ENCODE data around the gene TACO1. TPM values are rescaled to one million over a fixed set of nuclear protein-coding genes. Genes with fewer than 3 reads are reported as not detected.
A peak's percentile ranks its signal among the peaks of the same experiment; 100 is the strongest.

TACO1 gene
- total RNA-seq, 1 donor from 2014 or later = 19.5 TPM

DNA sequence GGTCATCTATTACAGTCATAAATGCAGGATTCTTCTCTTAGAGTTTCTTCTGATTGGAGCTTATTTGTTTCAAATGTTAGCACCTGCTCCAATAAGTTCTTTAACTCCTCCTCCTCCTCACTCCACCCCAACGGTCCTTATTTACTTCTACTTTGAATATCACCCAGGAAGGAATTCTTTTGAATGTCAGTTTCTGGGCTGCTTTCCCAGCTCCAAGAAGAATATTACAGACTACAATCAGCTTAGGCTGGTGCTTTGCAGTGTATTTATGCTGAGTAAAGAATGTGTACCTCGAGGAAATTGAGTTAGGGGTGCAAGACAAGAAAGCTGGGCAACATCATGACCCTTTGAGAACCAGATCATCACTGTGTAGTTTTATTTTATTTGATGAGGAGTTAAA lies 52.4 kb downstream of the TACO1 start:
- Histone ChIP-seq H2AFZ (ENCODE audit: low read depth, low read length) (no peak overlapping the region), H3K36me3 (ENCODE audit: insufficient read depth, low read length) (peaks cover 10% of the 10 kb centered on the region), H3K79me2 (ENCODE audit: insufficient read depth, low read length) (no peaks in the 10 kb centered on the region), H3K9me3 (ENCODE audit: insufficient read depth, low read depth, low read length) (no peaks in the 10 kb centered on the region), H3K9ac (ENCODE audit: low read length) (no peak overlapping the region), H3K4me1 (ENCODE audit: insufficient read depth, low read length) (peaks cover 2% of the 10 kb centered on the region), H3K27me3 (ENCODE audit: insufficient read depth, low read length) (no peaks in the 10 kb centered on the region), H3K4me2 (ENCODE audit: low read length) (no peak overlapping the region), H3K4me3 (ENCODE audit: insufficient read depth, low read depth, low read length) (no peak overlapping the region), H4K20me1 (ENCODE audit: insufficient read depth, low read length) (peaks cover 9% of the 10 kb centered on the region), H3K27ac (ENCODE audit: low read depth, low read length) (no peak overlapping the region)
- no peak overlapping the region for H3K27ac Mint-ChIP-seq (ENCODE audit: unreplicated experiment)
- H3K27me3 Mint-ChIP-seq (ENCODE audit: low read depth, unreplicated experiment) = no peaks in the 10 kb centered on the region
- H3K9me3 Mint-ChIP-seq (ENCODE audit: unreplicated experiment) = no peaks in the 10 kb centered on the region
- no peak overlapping the region for H3K4me3 Mint-ChIP-seq (ENCODE audit: unreplicated experiment)
- FAIRE-seq = no peak
- peaks cover 3% of the 10 kb centered on the region for H3K4me1 Mint-ChIP-seq (ENCODE audit: low read depth, unreplicated experiment)
- TF ChIP-seq EZH2 (IDR thresholded peaks at IDR 0.05; ENCODE audit: insufficient read depth, low read length) (no peak), CTCF (IDR thresholded peaks at IDR 0.05; ENCODE audit: insufficient read depth, low read depth, low read length) (no peak)
- DNase-seq (ENCODE audit: low read depth) = peak; percentile 10
- peaks cover 14% of the 10 kb centered on the region for H3K36me3 Mint-ChIP-seq (ENCODE audit: low read depth, unreplicated experiment)

DNA sequence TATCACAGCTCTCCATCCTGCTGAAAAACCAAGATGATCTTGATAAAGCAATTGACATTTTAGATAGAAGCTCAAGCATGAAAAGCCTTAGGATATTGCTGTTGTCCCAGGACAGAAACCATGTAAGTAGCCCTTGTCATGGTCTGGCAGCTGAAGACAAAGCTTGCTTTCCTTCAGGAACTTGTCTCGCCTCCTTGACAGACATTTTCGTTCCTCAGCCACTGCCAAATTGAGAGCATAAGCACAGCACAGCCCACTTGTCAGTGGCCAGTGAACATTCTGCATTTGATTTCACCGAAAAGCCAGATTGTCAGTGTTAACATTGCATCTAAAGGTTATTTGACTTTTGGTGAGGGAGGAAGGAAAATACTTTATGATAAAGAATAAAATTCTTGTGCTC lies 57.1 kb downstream of the TACO1 start:
- no peak overlapping the region for H3K4me3 ChIP-seq (ENCODE audit: insufficient read depth, low read depth, low read length)
- H3K36me3 ChIP-seq (ENCODE audit: insufficient read depth, low read length) = peaks cover 8% of the 10 kb centered on the region
- no peaks in the 10 kb centered on the region for H3K27me3 Mint-ChIP-seq (ENCODE audit: low read depth, unreplicated experiment)
- no peaks in the 10 kb centered on the region for H3K9me3 Mint-ChIP-seq (ENCODE audit: unreplicated experiment)
- no peaks in the 10 kb centered on the region for H4K20me1 ChIP-seq (ENCODE audit: insufficient read depth, low read length)
- no peak overlapping the region for H3K9ac ChIP-seq (ENCODE audit: low read length)
- no peak for TF ChIP-seq CTCF (IDR thresholded peaks at IDR 0.05; ENCODE audit: insufficient read depth, low read depth, low read length)
- TF ChIP-seq EZH2 (IDR thresholded peaks at IDR 0.05; ENCODE audit: insufficient read depth, low read length) = no peak
- DNase-seq (ENCODE audit: low read depth) (no peak), FAIRE-seq (no peak)
- no peaks in the 10 kb centered on the region for H3K27me3 ChIP-seq (ENCODE audit: insufficient read depth, low read length)
- H3K4me1 ChIP-seq (ENCODE audit: insufficient read depth, low read length) = no peaks in the 10 kb centered on the region
- no peaks in the 10 kb centered on the region for H3K79me2 ChIP-seq (ENCODE audit: insufficient read depth, low read length)
- H2AFZ ChIP-seq (ENCODE audit: low read depth, low read length) = no peak overlapping the region
- no peak overlapping the region for H3K27ac Mint-ChIP-seq (ENCODE audit: unreplicated experiment)
- peaks cover 14% of the 10 kb centered on the region for H3K36me3 Mint-ChIP-seq (ENCODE audit: low read depth, unreplicated experiment)
- no peak overlapping the region for H3K27ac ChIP-seq (ENCODE audit: low read depth, low read length)
- peaks cover 4% of the 10 kb centered on the region for H3K4me1 Mint-ChIP-seq (ENCODE audit: low read depth, unreplicated experiment)
- no peak overlapping the region for H3K4me2 ChIP-seq (ENCODE audit: low read length)
- no peak overlapping the region for H3K4me3 Mint-ChIP-seq (ENCODE audit: unreplicated experiment)
- no peaks in the 10 kb centered on the region for H3K9me3 ChIP-seq (ENCODE audit: insufficient read depth, low read depth, low read length)

Other genes with a start within 250 kb of the TACO1 start
- gene CYB561, start 154.6 kb upstream of the TACO1 start, total RNA-seq = 8.1 and 8.3 TPM in 2 replicates
- gene ACE, start 123.8 kb upstream of the TACO1 start, total RNA-seq = 0.87 and 1.0 TPM in 2 replicates
- gene KCNH6, start 77.5 kb upstream of the TACO1 start, total RNA-seq = not detected in 2 replicates
- gene DCAF7, start 50.4 kb upstream of the TACO1 start, total RNA-seq = 83.9 and 84.2 TPM in 2 replicates
- gene MAP3K3, start 21.5 kb downstream of the TACO1 start, total RNA-seq = 28.3 and 30.5 TPM in 2 replicates
- gene LIMD2, start 99.2 kb downstream of the TACO1 start, total RNA-seq = 54.8 and 55.0 TPM in 2 replicates
- 28.6 and 35.7 TPM in 2 replicates for gene STRADA, start 140.9 kb downstream of the TACO1 start, total RNA-seq
- gene CCDC47, start 172.7 kb downstream of the TACO1 start, total RNA-seq = 92.8 and 95.6 TPM in 2 replicates
- 120 and 125 TPM in 2 replicates for gene DDX42, start 173.3 kb downstream of the TACO1 start, total RNA-seq
- 110 and 116 TPM in 2 replicates for gene PSMC5, start 226.5 kb downstream of the TACO1 start, total RNA-seq
- gene FTSJ3, start 226.8 kb downstream of the TACO1 start, total RNA-seq = 41.8 and 50.2 TPM in 2 replicates
- gene SMARCD2, start 241.8 kb downstream of the TACO1 start, total RNA-seq = 33.9 and 34.5 TPM in 2 replicates

All from astrocyte (in vitro differentiated cells and primary cell).